A549 (cell line): Measurements from ENCODE around the gene CDH1. TPM values are rescaled to one million over a fixed set of nuclear protein-coding genes. Genes with fewer than 3 reads are reported as not detected.

Experiments
- ATAC-seq, 2 experiments: fragments of 200-7000 bp in 1 of 2; fragments of >200 bp in 1 of 2; cut with Nextera tagmentation in 1 of 2; cut with Tn5 transposase in 1 of 2; 3 replicates each; pipeline versions ENCODE4 v1.8.0 to v1.9.1; 2018 to 2020; ENCODE audit warnings: mild to moderate bottlenecking in 1 of 2, moderate library complexity in 1 of 2
- CTCF ChIA-PET: fragments of 300-600 bp; sonication (Branson Sonifier 250); formaldehyde crosslinking; extraction: SDS; loops from one replicate; lab custom pipeline; 2021; ENCODE audit warnings: antibody characterized with exemption, inconsistent platforms; lab: Yijun Ruan, JAX
- POLR2A ChIA-PET: fragments of 350-600 bp; formaldehyde crosslinking; extraction: SDS; loops from one replicate; lab custom pipeline; 2021; ENCODE audit warnings: antibody characterized with exemption, inconsistent platforms; lab: Yijun Ruan, JAX
- DNase-seq, 2 experiments: peaks; one replicate each; pipeline versions ENCODE4 v3.0.0 to v3.0.0-alpha.2; 2011 to 2016; ENCODE audit warnings: low read depth in 1 of 2, low spot score in 1 of 2
- FAIRE-seq: peaks from 2 replicates; lab custom pipeline; 2011; peaks lifted over from hg19 to GRCh38; lab: Jason Lieb, UNC
- H3K27ac ChIP-seq, 2 experiments: fragments of >200 bp; sonication (Bioruptor Twin); formaldehyde crosslinking; 3 replicates each; pipeline ENCODE4 v1.5.1; 2016 to 2017
- H3K4me1 ChIP-seq: fragments of >200 bp; sonication (Bioruptor Twin); formaldehyde crosslinking; 3 replicates; pipeline ENCODE4 v1.6.1; 2016
- H3K4me2 ChIP-seq: fragments of >200 bp; sonication (Bioruptor Twin); formaldehyde crosslinking; 3 replicates; pipeline ENCODE4 v1.6.1; 2016
- H3K4me3 ChIP-seq: fragments of >200 bp; sonication (Bioruptor Twin); formaldehyde crosslinking; 3 replicates; pipeline ENCODE4 v1.5.1; 2016
- H3K9me3 ChIP-seq: fragments of >200 bp; sonication (Bioruptor Twin); formaldehyde crosslinking; 3 replicates; pipeline ENCODE4 v1.6.1; 2016
- BCL3 ChIP-seq: fragments of >200 bp; sonication (Bioruptor Twin); formaldehyde crosslinking; IDR thresholded peaks from 3 replicates; pipeline ENCODE4 v1.6.1; 2016
- BHLHE40 ChIP-seq: IDR thresholded peaks from 2 replicates; pipeline ENCODE4 v1.6.1; 2012; ENCODE audit warnings: low read depth, low read length, inconsistent platforms
- CHD2 ChIP-seq: fragments of 150-350 bp; IDR thresholded peaks from 2 replicates; pipeline ENCODE4 v1.6.1; 2014; ENCODE audit warnings: low read length; ENCODE audit not compliant: partially characterized antibody
- CTCF ChIP-seq: fragments of >200 bp; sonication (Bioruptor Twin); formaldehyde crosslinking; IDR thresholded peaks from 3 replicates; pipeline ENCODE4 v1.5.1; 2016
- EHMT2 ChIP-seq: fragments of 200-600 bp; sonication (generic); IDR thresholded peaks from 2 replicates; pipeline ENCODE4 v1.6.1; 2016; ENCODE audit warnings: antibody characterized with exemption, low read depth, mild to moderate bottlenecking, moderate library complexity
- EP300 ChIP-seq, 2 experiments: fragments of >200 bp; sonication (Bioruptor Twin); formaldehyde crosslinking; IDR thresholded peaks; 2 replicates in 1 of 2; 3 replicates in 1 of 2; pipeline ENCODE4 v1.6.1; 2016 to 2017
- ESRRA ChIP-seq: fragments of 150-350 bp; IDR thresholded peaks from 2 replicates; pipeline ENCODE4 v1.6.1; 2014; ENCODE audit warnings: mild to moderate bottlenecking, low read length, borderline replicate concordance
- FOSL2 ChIP-seq, 2 experiments: fragments of 450-650 bp in 1 of 2; fragments of >200 bp in 1 of 2; sonication (Bioruptor Twin) in 1 of 2; formaldehyde crosslinking; IDR thresholded peaks; 2 replicates each; pipeline versions ENCODE4 v1.5.0 to v1.6.1; 2016 to 2020; ENCODE audit warnings: mild to moderate bottlenecking in 1 of 2, moderate library complexity in 1 of 2
- HMGXB4 ChIP-seq: fragments of 250-450 bp; sonication (Bioruptor Pico); IDR thresholded peaks from 2 replicates; pipeline ENCODE4 v1.5.0; 2021; ENCODE audit warnings: mild to moderate bottlenecking, moderate library complexity, borderline replicate concordance
- JUNB ChIP-seq: fragments of >200 bp; sonication (Bioruptor Twin); formaldehyde crosslinking; IDR thresholded peaks from 2 replicates; pipeline ENCODE4 v1.6.1; 2016
- MAX ChIP-seq: IDR thresholded peaks from 2 replicates; pipeline ENCODE4 v1.6.1; 2012
- MAZ ChIP-seq: fragments of 150-350 bp; IDR thresholded peaks from 2 replicates; pipeline ENCODE4 v1.6.1; 2014; ENCODE audit warnings: antibody characterized with exemption, low read depth, low read length, borderline replicate concordance
- MYC ChIP-seq: IDR thresholded peaks from 2 replicates; pipeline ENCODE4 v1.6.1; 2012; ENCODE audit warnings: mild to moderate bottlenecking, inconsistent platforms, low read length, improper control_type of control experiment, borderline replicate concordance
- NR3C1 ChIP-seq: fragments of >200 bp; sonication (Bioruptor Twin); formaldehyde crosslinking; IDR thresholded peaks from 3 replicates; pipeline ENCODE4 v1.6.1; 2017
- REST ChIP-seq: fragments of 200-600 bp; sonication (generic); IDR thresholded peaks from 2 replicates; pipeline ENCODE4 v1.6.1; 2016; ENCODE audit warnings: antibody characterized with exemption, mild to moderate bottlenecking, moderate library complexity
- RFX5 ChIP-seq: fragments of 450-650 bp; IDR thresholded peaks from 2 replicates; pipeline ENCODE4 v1.7.1; 2014; ENCODE audit warnings: antibody characterized with exemption, mild to moderate bottlenecking, moderate library complexity
- RNF2 ChIP-seq: fragments of 200-600 bp; sonication (generic); IDR thresholded peaks from 2 replicates; pipeline ENCODE4 v1.6.1; 2016; ENCODE audit warnings: low read depth, mild to moderate bottlenecking, antibody characterized with exemption, moderate library complexity, borderline replicate concordance
- TP53 ChIP-seq: fragments of 250-450 bp; sonication (Bioruptor Pico); IDR thresholded peaks from 2 replicates; pipeline ENCODE4 v1.5.0; 2021; ENCODE audit warnings: mild to moderate bottlenecking, moderate library complexity
- WGBS: methylation state at CpG from one replicate; pipeline ENCODE4 v1.1.6; 2017; ENCODE audit errors: missing lambda C conversion rate; 5-methylcytosine and 5-hydroxymethylcytosine counted together
- polyA plus RNA-seq, 4 experiments: library from polyadenylated mRNA; depleted of rRNA in 3 of 4; stranded (reverse); fragments of >200 nt; fragmentation: RNase III in 1 of 4; extraction: RNeasy Plus Mini Kit Qiagen cat#74134 plus additional on column Dnase treatment in 1 of 4; gene quantifications; 2 replicates in 3 of 4; 3 replicates in 1 of 4; pipeline ENCODE4 v1.2.3, GENCODE V29; 2011 to 2017

The CDH1 gene
- polyA plus RNA-seq, 2 of the 4 experiments (the other 2 are of a cell fraction): 6.0 to 24.5 TPM

- TF ChIP-seq MAZ: no peak
- TF ChIP-seq REST: no peak
- no peak for TF ChIP-seq MAX
- no peak for TF ChIP-seq HMGXB4 (CRISPR knock-in tag)
- no peak for TF ChIP-seq NR3C1
- no peak for TF ChIP-seq ESRRA
- TF ChIP-seq TP53 (CRISPR knock-in tag): no peak
- TF ChIP-seq CTCF: no peak
- TF ChIP-seq JUNB: no peak
- no peak for TF ChIP-seq FOSL2 (IDR thresholded peaks at IDR 0.05)
- no peak for TF ChIP-seq FOSL2 (CRISPR knock-in tag; IDR thresholded peaks at IDR 0.05)
- TF ChIP-seq RFX5: no peak
- no peak for TF ChIP-seq CHD2
- no peak for TF ChIP-seq RNF2
- TF ChIP-seq BHLHE40: no peak
- no peak for TF ChIP-seq MYC
- TF ChIP-seq EHMT2: no peak
- TF ChIP-seq BCL3: no peak
- no peak for TF ChIP-seq EP300 (IDR thresholded peaks at IDR 0.05)
- peaks cover 34% of the 10 kb centered on the region for H3K4me1 ChIP-seq
- H3K4me3 ChIP-seq: no peak overlapping the region
- peak overlapping the region in 1 of 2 experiments; percentile 37; a peak in 1 of 6 replicates for H3K27ac ChIP-seq
- H3K4me2 ChIP-seq: no peak overlapping the region
- DNase-seq (no peak), FAIRE-seq (no peak), ATAC-seq (no peak)
- WGBS: 100% methylated on average over 2 of the region's 2 CpGs
- ChIA-PET CTCF (interaction anchor here (0.5 to 2.1 kb wide), 5 partner anchors 15 to 224 kb away, joined by 3 to 5 read pairs (median 4); no protein-coding TSS in a partner anchor), POLR2A (no interaction called here)
- H3K9me3 ChIP-seq: no peaks in the 10 kb centered on the region
These were observed 2.3 kb upstream of the CDH1 start for GRCh38 chr16:68734782-68735181.
